SK-N-MC (cell line): ENCODE measurements around the gene SH3RF3.

ENCODE experiments used
- EZH2 ChIP-seq: fragments of 200-600 bp; sonication (generic); IDR thresholded peaks from one replicate; pipeline ENCODE4 v1.6.1; 2017; ENCODE audit warnings: antibody characterized with exemption
- FOXP2 ChIP-seq: optimal IDR thresholded peaks from 2 replicates; pipeline ENCODE3; 2011; ENCODE audit warnings: mild to moderate bottlenecking, moderate library complexity; ENCODE audit not compliant: insufficient read depth; ENCODE audit errors: extremely low read length, control extremely low read depth
- POLR2AphosphoS5 ChIP-seq: IDR thresholded peaks from 2 replicates; pipeline ENCODE4 v1.6.1; 2012; ENCODE audit warnings: mild to moderate bottlenecking, low read depth, low read length, borderline replicate concordance

DNA sequence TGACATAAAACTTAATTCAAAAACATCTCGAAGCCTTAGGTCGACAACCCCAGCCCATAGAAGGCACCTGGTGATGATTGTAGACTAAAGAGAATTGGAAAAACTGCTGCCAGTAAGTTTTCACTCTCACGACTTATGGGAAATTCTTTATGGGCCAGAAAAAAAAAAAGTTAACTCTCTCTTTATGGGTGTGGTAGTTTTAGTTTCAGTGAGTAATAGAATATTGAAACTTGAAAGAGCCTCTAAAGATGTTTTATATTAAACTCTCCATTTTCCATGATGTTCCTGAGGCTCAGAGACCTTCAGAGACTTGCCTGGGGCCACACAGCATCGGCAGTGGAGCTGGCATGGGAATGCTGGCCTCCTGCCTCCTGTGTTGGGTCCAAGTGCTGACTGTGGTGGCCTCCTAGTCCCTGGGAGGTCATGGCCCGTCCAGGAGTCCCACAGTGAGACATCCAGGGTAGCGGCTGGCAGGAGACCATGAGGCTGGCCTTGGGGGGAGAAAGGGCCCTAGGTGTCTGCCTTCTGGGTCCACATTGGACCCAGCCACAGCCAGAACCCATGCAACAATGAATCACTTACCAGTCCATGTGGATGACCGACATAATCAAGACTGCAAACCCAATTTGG, 325.9 kb downstream of the SH3RF3 start:
- TF ChIP-seq POLR2AphosphoS5, result no peak
- TF ChIP-seq EZH2, result no peak
- TF ChIP-seq FOXP2, result no peak
